ENCODE data around the gene SLC35G3.

Gene SLC35G3

GRCh38 chr17:35144840-35145239 lies 49.4 kb downstream of the SLC35G3 start:
- H3K4me3 ChIP-seq (ENCODE audit: low read length), result no peak overlapping the region
- DNase-seq (ENCODE audit: low read depth), result no peak
- no peak for TF ChIP-seq CTCF (conservative IDR thresholded peaks at IDR 0.05; ENCODE audit: low read length)
